AG10803 (cell line): ENCODE data around the gene KIAA1549.
A peak's percentile ranks its signal among the peaks of the same experiment; 100 is the strongest.

Source experiments
- DNase-seq: peaks from one replicate; pipeline ENCODE4 v3.0.0; 2010; ENCODE audit warnings: low read depth
- H3K4me3 ChIP-seq: 2 replicates; pipeline ENCODE4 v1.5.1; 2011; ENCODE audit warnings: mild to moderate bottlenecking, low read length, control low read depth
- CTCF ChIP-seq: conservative IDR thresholded peaks from 2 replicates; pipeline ENCODE4 v1.5.1; 2011; ENCODE audit warnings: mild to moderate bottlenecking, low read length, control low read depth, inconsistent platforms

Gene KIAA1549

GRCh38 chr7:138917771-138918170 lies 63.4 kb downstream of the KIAA1549 start:
- TF ChIP-seq CTCF, result no peak
- H3K4me3 ChIP-seq, result no peak overlapping the region
- DNase-seq, result no peak

GRCh38 chr7:138916731-138917130 lies 64.5 kb downstream of the KIAA1549 start:
- no peak for DNase-seq
- TF ChIP-seq CTCF, result no peak
- H3K4me3 ChIP-seq, result no peak overlapping the region

GRCh38 chr7:138916275-138916674 lies 64.9 kb downstream of the KIAA1549 start:
- DNase-seq, result no peak
- H3K4me3 ChIP-seq, result no peak overlapping the region
- no peak for TF ChIP-seq CTCF

- no peak for TF ChIP-seq CTCF
- H3K4me3 ChIP-seq, result no peak overlapping the region
- DNase-seq, result no peak
Observed at GRCh38 chr7:138913783-138914182, 67.4 kb downstream of the KIAA1549 start.

GRCh38 chr7:138911007-138911406 lies 70.2 kb downstream of the KIAA1549 start:
- H3K4me3 ChIP-seq, result no peak overlapping the region
- DNase-seq, result no peak
- no peak for TF ChIP-seq CTCF

- no peak for TF ChIP-seq CTCF
- DNase-seq, result peak; percentile 9
- no peak overlapping the region for H3K4me3 ChIP-seq
Observed at GRCh38 chr7:138907850-138908249, 73.3 kb downstream of the KIAA1549 start.

GRCh38 chr7:138907201-138907847 lies 73.9 kb downstream of the KIAA1549 start:
- H3K4me3 ChIP-seq, result no peak overlapping the region
- TF ChIP-seq CTCF, result no peak
- no peak for DNase-seq
